Neutrophil (primary cell): Measurements from ENCODE around the gene CBFA2T2.

Experiments
- H3K27ac ChIP-seq: fragments of 200-600 bp; sonication (generic); 2 replicates; pipeline ENCODE4 v1.5.1; 2016; ENCODE audit warnings: mild to moderate bottlenecking, moderate library complexity
- H3K27me3 ChIP-seq: fragments of 200-600 bp; sonication (generic); 2 replicates; pipeline ENCODE4 v1.6.0; 2016; ENCODE audit warnings: mild to moderate bottlenecking
- H3K36me3 ChIP-seq: fragments of 200-600 bp; sonication (generic); 2 replicates; pipeline ENCODE4 v1.5.1; 2017
- H3K4me1 ChIP-seq, 2 experiments: fragments of 200-600 bp in 1 of 2; sonication (generic) in 1 of 2; 1 replicate in 1 of 2; 2 replicates in 1 of 2; pipeline versions ENCODE4 v1.5.1 to v1.6.1; 2013 to 2016; ENCODE audit warnings: low read depth in 1 of 2, low read length in 1 of 2, mild to moderate bottlenecking in 1 of 2, moderate library complexity in 1 of 2; ENCODE audit not compliant: control insufficient read depth in 1 of 2, insufficient read depth in 1 of 2
- H3K4me3 ChIP-seq, 2 experiments: fragments of 200-600 bp in 1 of 2; sonication (generic) in 1 of 2; 1 replicate in 1 of 2; 2 replicates in 1 of 2; pipeline ENCODE4 v1.5.1; 2013 to 2016; ENCODE audit warnings: low read depth in 1 of 2, low read length in 1 of 2, mild to moderate bottlenecking in 1 of 2, moderate library complexity in 1 of 2
- H3K9me3 ChIP-seq: fragments of 200-600 bp; sonication (generic); 2 replicates; pipeline ENCODE4 v1.5.1; 2016
- CTCF ChIP-seq: fragments of 200-600 bp; sonication (generic); IDR thresholded peaks from 2 replicates; pipeline ENCODE4 v1.5.1; 2016; ENCODE audit warnings: antibody characterized with exemption

Gene CBFA2T2

DNA sequence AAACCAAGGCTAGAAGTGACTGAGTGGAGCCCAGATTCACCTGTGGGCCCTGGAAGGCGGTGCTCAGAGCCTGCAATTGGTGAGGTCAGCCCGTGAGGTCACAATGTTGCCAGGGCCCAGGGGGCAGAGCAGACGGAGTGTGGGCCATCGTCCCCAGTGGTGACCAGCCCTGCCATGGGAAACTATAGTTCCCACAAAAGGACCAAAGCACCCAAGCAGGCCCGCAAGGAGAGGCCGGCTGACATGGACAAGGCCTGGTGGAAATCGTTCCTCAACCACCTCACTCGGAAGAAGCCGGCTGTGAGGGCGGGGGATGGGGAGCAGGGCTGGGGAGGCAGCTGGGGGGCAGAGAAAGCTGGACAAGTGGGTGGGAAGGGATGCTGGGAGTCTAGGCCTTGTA lies 172.3 kb downstream of the CBFA2T2 start, which contains the start of gene C20orf144:
C20orf144 (plus strand) TSS at position 156 of the 400 bp plus-strand sequence; CDS start at position 175, 19 bp downstream.
- no peaks in the 10 kb centered on the region for H3K9me3 ChIP-seq
- H3K36me3 ChIP-seq: no peaks in the 10 kb centered on the region
- no peaks in the 10 kb centered on the region for H3K27me3 ChIP-seq
- peak within 1 kb of the TSS; percentile 78 to 86 for H3K4me3 ChIP-seq
- peaks cover 29 to 30% of the 10 kb centered on the region in 2 experiments for H3K4me1 ChIP-seq
- peak within 1 kb of the TSS; percentile 89 for H3K27ac ChIP-seq
- TF ChIP-seq CTCF: no peak

GRCh38 chr20:33663161-33664084 lies 173.5 kb downstream of the CBFA2T2 start:
- H3K36me3 ChIP-seq: no peaks in the 10 kb centered on the region
- peak overlapping the region; percentile 78 to 86 for H3K4me3 ChIP-seq
- peaks cover 41 to 42% of the 10 kb centered on the region in 2 experiments for H3K4me1 ChIP-seq
- peak; percentile 60 for TF ChIP-seq CTCF
- no peaks in the 10 kb centered on the region for H3K9me3 ChIP-seq
- peak overlapping the region; percentile 89 for H3K27ac ChIP-seq
- H3K27me3 ChIP-seq: no peaks in the 10 kb centered on the region

GRCh38 chr20:33664085-33664761 lies 174.3 kb downstream of the CBFA2T2 start:
- H3K36me3 ChIP-seq: no peaks in the 10 kb centered on the region
- peak overlapping the region; percentile 89 for H3K27ac ChIP-seq
- TF ChIP-seq CTCF: no peak
- H3K9me3 ChIP-seq: no peaks in the 10 kb centered on the region
- H3K4me3 ChIP-seq: peak overlapping the region; percentile 78 to 86
- peaks cover 41 to 42% of the 10 kb centered on the region in 2 experiments for H3K4me1 ChIP-seq
- H3K27me3 ChIP-seq: no peaks in the 10 kb centered on the region

- Histone ChIP-seq H3K36me3 (no peaks in the 10 kb centered on the region), H3K9me3 (no peaks in the 10 kb centered on the region), H3K4me3 (no peak overlapping the region), H3K27ac (no peak overlapping the region), H3K27me3 (no peaks in the 10 kb centered on the region), H3K4me1 (peaks cover 41 to 42% of the 10 kb centered on the region in 2 experiments)
- TF ChIP-seq CTCF: no peak
Observed at GRCh38 chr20:33664762-33665144, 174.9 kb downstream of the CBFA2T2 start.

GRCh38 chr20:33666293-33667244 lies 176.7 kb downstream of the CBFA2T2 start, which contains the start of gene ACTL10:
ACTL10 (plus strand) TSS chr20:33666943; CDS start chr20:33667498, 555 bp downstream.
- H3K9me3 ChIP-seq: no peaks in the 10 kb centered on the region
- H3K36me3 ChIP-seq: no peaks in the 10 kb centered on the region
- peak; percentile 25 for TF ChIP-seq CTCF
- H3K4me1 ChIP-seq: peaks cover 41 to 42% of the 10 kb centered on the region in 2 experiments
- peak within 1 kb of the TSS; percentile 83 for H3K27ac ChIP-seq
- peak within 1 kb of the TSS; percentile 73 to 93 for H3K4me3 ChIP-seq
- H3K27me3 ChIP-seq: no peaks in the 10 kb centered on the region
